ENCODE data around the gene PAM16.

PAM16 gene

GRCh38 chr16:4293181-4293716 is 57.9 kb downstream of the PAM16 start:
- no peak for DNase-seq

DNA sequence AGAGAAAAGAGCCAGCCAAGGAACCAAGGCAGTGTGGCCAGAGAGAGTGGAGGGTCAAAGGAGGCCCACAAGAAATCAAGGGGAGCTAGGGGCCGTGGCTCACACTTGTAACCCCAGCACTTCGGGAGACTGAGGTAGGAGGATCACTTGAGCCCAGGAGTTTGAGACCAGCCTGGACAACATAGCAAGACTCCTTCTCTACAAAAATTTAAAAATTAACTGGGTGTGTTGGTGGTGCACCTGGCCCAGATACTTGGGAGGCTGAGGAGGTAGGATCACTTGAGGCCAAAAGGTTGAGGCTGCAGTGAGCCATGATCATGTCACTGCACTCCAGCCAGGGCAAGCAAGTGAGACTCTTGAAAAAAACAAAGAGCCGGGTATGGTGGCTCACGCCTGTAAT is 59.4 kb downstream of the PAM16 start:
- DNase-seq, result no peak

Measured in NCI-H1048 (cell line).